Measurements from ENCODE around the gene NDEL1.

NDEL1 gene

GRCh38 chr17:8499614-8500013 is 63.9 kb downstream of the NDEL1 start:
- Histone ChIP-seq H3K18ac (ENCODE audit: low read depth in 1 of 2, low read length in 2 of 2) (no peak overlapping the region), H3K4me1 (ENCODE audit: control insufficient read depth, insufficient read depth, low read depth, low read length) (peaks cover 5% of the 10 kb centered on the region), H3K23ac (ENCODE audit: low read length in 2 of 2) (no peak overlapping the region), H2BK12ac (ENCODE audit: low read length in 2 of 2) (no peak overlapping the region), H2AK5ac (ENCODE audit: low read length, severe bottlenecking) (no peak overlapping the region), H4K8ac (ENCODE audit: low read length) (no peak overlapping the region), H3K36me3 (ENCODE audit: control insufficient read depth in 1 of 2, insufficient read depth in 2 of 2, low read depth in 1 of 2, low read length in 2 of 2) (peaks cover 51 to 61% of the 10 kb centered on the region in 2 experiments), H3K4me3 (ENCODE audit: insufficient read depth in 1 of 2, low read depth in 1 of 2, low read length in 2 of 2) (no peak overlapping the region), H2AFZ (ENCODE audit: low read depth, low read length) (no peak overlapping the region), H3K9me3 (ENCODE audit: control insufficient read depth, low read length) (no peaks in the 10 kb centered on the region), H3K4ac (ENCODE audit: low read depth in 1 of 2, low read length in 2 of 2) (no peak overlapping the region), H2BK5ac (ENCODE audit: low read depth, low read length, poor library complexity, severe bottlenecking) (no peak overlapping the region), H3K4me2 (ENCODE audit: low read length, poor library complexity, severe bottlenecking) (no peak overlapping the region), H3K14ac (ENCODE audit: low read length in 2 of 2) (no peak overlapping the region), H3K79me1 (replicated peaks; ENCODE audit: low read length, poor library complexity, severe bottlenecking) (peaks cover 14% of the 10 kb centered on the region), H3K9ac (ENCODE audit: low read length) (no peak overlapping the region), H2BK120ac (ENCODE audit: low read depth, low read length) (no peak overlapping the region), H3K27me3 (ENCODE audit: control insufficient read depth in 1 of 2, insufficient read depth in 1 of 2, low read length in 2 of 2) (no peaks in the 10 kb centered on the region), H3K27ac (ENCODE audit: low read length, poor library complexity, severe bottlenecking) (no peak overlapping the region), H2BK15ac (ENCODE audit: low read depth, poor library complexity, severe bottlenecking) (no peak overlapping the region), H4K91ac (ENCODE audit: low read length) (no peak overlapping the region)
- no peak for DNase-seq
- WGBS = 92% methylated on average over 5 of the region's 5 CpGs

GRCh38 chr17:8500609-8501008 is 64.9 kb downstream of the NDEL1 start:
- H2BK12ac ChIP-seq (ENCODE audit: low read length in 2 of 2) = no peak overlapping the region
- no peak overlapping the region for H2BK5ac ChIP-seq (ENCODE audit: low read depth, low read length, poor library complexity, severe bottlenecking)
- no peak overlapping the region for H2AFZ ChIP-seq (ENCODE audit: low read depth, low read length)
- no peak overlapping the region for H3K18ac ChIP-seq (ENCODE audit: low read depth in 1 of 2, low read length in 2 of 2)
- no peaks in the 10 kb centered on the region for H3K27me3 ChIP-seq (ENCODE audit: control insufficient read depth in 1 of 2, insufficient read depth in 1 of 2, low read length in 2 of 2)
- no peak overlapping the region for H2AK5ac ChIP-seq (ENCODE audit: low read length, severe bottlenecking)
- no peak for DNase-seq
- H3K79me1 ChIP-seq (replicated peaks; ENCODE audit: low read length, poor library complexity, severe bottlenecking) = peaks cover 14% of the 10 kb centered on the region
- no peak overlapping the region for H4K8ac ChIP-seq (ENCODE audit: low read length)
- no peak overlapping the region for H3K9ac ChIP-seq (ENCODE audit: low read length)
- H3K9me3 ChIP-seq (ENCODE audit: control insufficient read depth, low read length) = no peaks in the 10 kb centered on the region
- peaks cover 45 to 63% of the 10 kb centered on the region in 2 experiments for H3K36me3 ChIP-seq (ENCODE audit: control insufficient read depth in 1 of 2, insufficient read depth in 2 of 2, low read depth in 1 of 2, low read length in 2 of 2)
- H3K4me2 ChIP-seq (ENCODE audit: low read length, poor library complexity, severe bottlenecking) = no peak overlapping the region
- no peak overlapping the region for H3K14ac ChIP-seq (ENCODE audit: low read length in 2 of 2)
- no peak overlapping the region for H3K4me3 ChIP-seq (ENCODE audit: insufficient read depth in 1 of 2, low read depth in 1 of 2, low read length in 2 of 2)
- H4K91ac ChIP-seq (ENCODE audit: low read length) = no peak overlapping the region
- no peak overlapping the region for H3K27ac ChIP-seq (ENCODE audit: low read length, poor library complexity, severe bottlenecking)
- peaks cover 5% of the 10 kb centered on the region for H3K4me1 ChIP-seq (ENCODE audit: control insufficient read depth, insufficient read depth, low read depth, low read length)
- no peak overlapping the region for H3K23ac ChIP-seq (ENCODE audit: low read length in 2 of 2)
- H3K4ac ChIP-seq (ENCODE audit: low read depth in 1 of 2, low read length in 2 of 2) = no peak overlapping the region
- 96% methylated on average over 7 of the region's 8 CpGs for WGBS
- no peak overlapping the region for H2BK120ac ChIP-seq (ENCODE audit: low read depth, low read length)
- H2BK15ac ChIP-seq (ENCODE audit: low read depth, poor library complexity, severe bottlenecking) = no peak overlapping the region

GRCh38 chr17:8502126-8502525 is 66.4 kb downstream of the NDEL1 start:
- H3K4me2 ChIP-seq (ENCODE audit: low read length, poor library complexity, severe bottlenecking) = no peak overlapping the region
- H3K4ac ChIP-seq (ENCODE audit: low read depth in 1 of 2, low read length in 2 of 2) = no peak overlapping the region
- no peak for DNase-seq
- H3K36me3 ChIP-seq (ENCODE audit: control insufficient read depth in 1 of 2, insufficient read depth in 2 of 2, low read depth in 1 of 2, low read length in 2 of 2) = peaks cover 42 to 60% of the 10 kb centered on the region in 2 experiments
- peaks cover 5% of the 10 kb centered on the region for H3K4me1 ChIP-seq (ENCODE audit: control insufficient read depth, insufficient read depth, low read depth, low read length)
- no peak overlapping the region for H4K8ac ChIP-seq (ENCODE audit: low read length)
- no peaks in the 10 kb centered on the region for H3K9me3 ChIP-seq (ENCODE audit: control insufficient read depth, low read length)
- H4K91ac ChIP-seq (ENCODE audit: low read length) = no peak overlapping the region
- H3K23ac ChIP-seq (ENCODE audit: low read length in 2 of 2) = no peak overlapping the region
- H3K14ac ChIP-seq (ENCODE audit: low read length in 2 of 2) = no peak overlapping the region
- no peak overlapping the region for H3K18ac ChIP-seq (ENCODE audit: low read depth in 1 of 2, low read length in 2 of 2)
- no peak overlapping the region for H3K27ac ChIP-seq (ENCODE audit: low read length, poor library complexity, severe bottlenecking)
- no peaks in the 10 kb centered on the region for H3K27me3 ChIP-seq (ENCODE audit: control insufficient read depth in 1 of 2, insufficient read depth in 1 of 2, low read length in 2 of 2)
- no peak overlapping the region for H2BK5ac ChIP-seq (ENCODE audit: low read depth, low read length, poor library complexity, severe bottlenecking)
- H2BK15ac ChIP-seq (ENCODE audit: low read depth, poor library complexity, severe bottlenecking) = no peak overlapping the region
- H2BK120ac ChIP-seq (ENCODE audit: low read depth, low read length) = no peak overlapping the region
- H3K9ac ChIP-seq (ENCODE audit: low read length) = no peak overlapping the region
- no peak overlapping the region for H2AK5ac ChIP-seq (ENCODE audit: low read length, severe bottlenecking)
- H2BK12ac ChIP-seq (ENCODE audit: low read length in 2 of 2) = no peak overlapping the region
- H3K79me1 ChIP-seq (replicated peaks; ENCODE audit: low read length, poor library complexity, severe bottlenecking) = peaks cover 8% of the 10 kb centered on the region
- no peak overlapping the region for H3K4me3 ChIP-seq (ENCODE audit: insufficient read depth in 1 of 2, low read depth in 1 of 2, low read length in 2 of 2)
- WGBS = 91% methylated on average over 4 of the region's 6 CpGs
- no peak overlapping the region for H2AFZ ChIP-seq (ENCODE audit: low read depth, low read length)

GRCh38 chr17:8503368-8503767 is 67.7 kb downstream of the NDEL1 start:
- no peak overlapping the region for H3K4ac ChIP-seq (ENCODE audit: low read depth in 1 of 2, low read length in 2 of 2)
- H3K4me1 ChIP-seq (ENCODE audit: control insufficient read depth, insufficient read depth, low read depth, low read length) = peaks cover 5% of the 10 kb centered on the region
- no peak overlapping the region for H2BK12ac ChIP-seq (ENCODE audit: low read length in 2 of 2)
- H3K9ac ChIP-seq (ENCODE audit: low read length) = no peak overlapping the region
- H2BK15ac ChIP-seq (ENCODE audit: low read depth, poor library complexity, severe bottlenecking) = no peak overlapping the region
- H2AFZ ChIP-seq (ENCODE audit: low read depth, low read length) = no peak overlapping the region
- H4K91ac ChIP-seq (ENCODE audit: low read length) = no peak overlapping the region
- peaks cover 9% of the 10 kb centered on the region for H3K79me1 ChIP-seq (replicated peaks; ENCODE audit: low read length, poor library complexity, severe bottlenecking)
- no peak overlapping the region for H2AK5ac ChIP-seq (ENCODE audit: low read length, severe bottlenecking)
- no peak overlapping the region for H3K18ac ChIP-seq (ENCODE audit: low read depth in 1 of 2, low read length in 2 of 2)
- H3K4me3 ChIP-seq (ENCODE audit: insufficient read depth in 1 of 2, low read depth in 1 of 2, low read length in 2 of 2) = no peak overlapping the region
- H3K27me3 ChIP-seq (ENCODE audit: control insufficient read depth in 1 of 2, insufficient read depth in 1 of 2, low read length in 2 of 2) = no peaks in the 10 kb centered on the region
- peak; percentile 26 for DNase-seq
- H3K14ac ChIP-seq (ENCODE audit: low read length in 2 of 2) = no peak overlapping the region
- H2BK120ac ChIP-seq (ENCODE audit: low read depth, low read length) = no peak overlapping the region
- H2BK5ac ChIP-seq (ENCODE audit: low read depth, low read length, poor library complexity, severe bottlenecking) = no peak overlapping the region
- H3K9me3 ChIP-seq (ENCODE audit: control insufficient read depth, low read length) = no peaks in the 10 kb centered on the region
- 79% methylated on average over 6 of the region's 6 CpGs for WGBS
- no peak overlapping the region for H3K4me2 ChIP-seq (ENCODE audit: low read length, poor library complexity, severe bottlenecking)
- H3K36me3 ChIP-seq (ENCODE audit: control insufficient read depth in 1 of 2, insufficient read depth in 2 of 2, low read depth in 1 of 2, low read length in 2 of 2) = peaks cover 49 to 70% of the 10 kb centered on the region in 2 experiments
- no peak overlapping the region for H3K23ac ChIP-seq (ENCODE audit: low read length in 2 of 2)
- no peak overlapping the region for H4K8ac ChIP-seq (ENCODE audit: low read length)
- no peak overlapping the region for H3K27ac ChIP-seq (ENCODE audit: low read length, poor library complexity, severe bottlenecking)

Data from mesenchymal stem cell (in vitro differentiated cells and primary cell).